ENCODE results near the gene ZDHHC17.

ZDHHC17 gene

GRCh38 chr12:76820888-76821482, 57.1 kb downstream of the ZDHHC17 start:
- DNase-seq (ENCODE audit: low read depth), result peak; percentile 6

GRCh38 chr12:76830436-76830835, 66.5 kb downstream of the ZDHHC17 start:
- no peak for DNase-seq (ENCODE audit: low read depth)

GRCh38 chr12:76836633-76837032, 72.7 kb downstream of the ZDHHC17 start:
- DNase-seq (ENCODE audit: low read depth), result no peak

GRCh38 chr12:76847260-76847659, 83.3 kb downstream of the ZDHHC17 start:
- DNase-seq (ENCODE audit: low read depth), result no peak

- DNase-seq (ENCODE audit: low read depth), result no peak
These were observed 84.2 kb downstream of the ZDHHC17 start for GRCh38 chr12:76848132-76848531.

GRCh38 chr12:76852106-76852505, 88.2 kb downstream of the ZDHHC17 start:
- no peak for DNase-seq (ENCODE audit: low read depth)

GRCh38 chr12:76855271-76855670, 91.4 kb downstream of the ZDHHC17 start:
- no peak for DNase-seq (ENCODE audit: low read depth)

GRCh38 chr12:76856018-76856644, 92.2 kb downstream of the ZDHHC17 start:
- no peak for DNase-seq (ENCODE audit: low read depth)

- no peak for DNase-seq (ENCODE audit: low read depth)
These were observed 95.7 kb downstream of the ZDHHC17 start for GRCh38 chr12:76859611-76860010.

- no peak for DNase-seq (ENCODE audit: low read depth)
These were observed 96.3 kb downstream of the ZDHHC17 start for GRCh38 chr12:76860256-76860655.

GRCh38 chr12:76863005-76863670, 99.2 kb downstream of the ZDHHC17 start:
- DNase-seq (ENCODE audit: low read depth), result peak; percentile 65

GRCh38 chr12:76863837-76864236, 99.9 kb downstream of the ZDHHC17 start:
- DNase-seq (ENCODE audit: low read depth), result peak; percentile 39

- DNase-seq (ENCODE audit: low read depth), result no peak
These were observed 101.0 kb downstream of the ZDHHC17 start for GRCh38 chr12:76864791-76865400.

- DNase-seq (ENCODE audit: low read depth), result no peak
These were observed 102.2 kb downstream of the ZDHHC17 start for GRCh38 chr12:76866151-76866567.

- no peak for DNase-seq (ENCODE audit: low read depth)
These were observed 102.8 kb downstream of the ZDHHC17 start for GRCh38 chr12:76866726-76867125.

- DNase-seq (ENCODE audit: low read depth), result no peak
These were observed 107.2 kb downstream of the ZDHHC17 start for GRCh38 chr12:76871082-76871481.

- DNase-seq (ENCODE audit: low read depth), result no peak
These were observed 107.8 kb downstream of the ZDHHC17 start for GRCh38 chr12:76871742-76872141.

GRCh38 chr12:76872415-76872814, 108.5 kb downstream of the ZDHHC17 start:
- no peak for DNase-seq (ENCODE audit: low read depth)

GRCh38 chr12:76874027-76874426, 110.1 kb downstream of the ZDHHC17 start:
- DNase-seq (ENCODE audit: low read depth), result no peak

GRCh38 chr12:76874491-76875190, 110.7 kb downstream of the ZDHHC17 start:
- DNase-seq (ENCODE audit: low read depth), result no peak

- no peak for DNase-seq (ENCODE audit: low read depth)
These were observed 112.8 kb downstream of the ZDHHC17 start for GRCh38 chr12:76876696-76877229.
